SK-N-MC (cell line): ENCODE data around the gene AAGAB.

Source experiments
- EZH2 ChIP-seq: fragments of 200-600 bp; sonication (generic); IDR thresholded peaks from one replicate; pipeline ENCODE4 v1.6.1; 2017; ENCODE audit warnings: antibody characterized with exemption
- POLR2AphosphoS5 ChIP-seq: IDR thresholded peaks from 2 replicates; pipeline ENCODE4 v1.6.1; 2012; ENCODE audit warnings: mild to moderate bottlenecking, low read depth, low read length, borderline replicate concordance

DNA sequence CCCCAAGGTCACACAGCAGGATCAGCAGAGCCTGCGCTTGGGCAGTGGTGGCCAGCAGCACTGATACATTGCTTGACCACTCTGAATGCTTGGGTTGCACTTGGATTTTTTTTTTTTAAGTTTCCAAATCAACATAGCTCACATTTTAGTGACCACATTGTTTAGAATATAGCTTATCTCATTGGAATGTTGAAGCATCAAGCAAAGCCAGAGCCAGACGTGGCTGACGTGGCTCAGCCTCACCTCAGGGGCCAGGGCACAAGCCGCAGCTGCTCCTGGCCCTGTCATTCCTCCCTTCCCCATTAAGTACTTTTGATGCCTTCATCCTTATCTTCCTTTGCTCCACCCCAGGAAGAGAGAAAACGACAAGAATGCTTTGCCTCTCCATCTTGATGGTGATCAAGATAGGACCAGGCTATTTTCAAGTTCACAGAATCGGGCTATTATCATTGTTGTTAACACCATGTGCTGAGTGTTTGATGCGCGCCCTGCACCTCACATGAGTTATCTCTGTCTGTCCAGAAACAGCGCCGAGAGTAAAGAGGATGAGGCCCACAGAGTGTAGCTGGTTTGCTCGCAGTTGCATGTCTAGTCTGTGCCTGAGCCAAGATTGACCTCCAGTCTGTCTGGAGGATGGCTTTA lies 75.8 kb downstream of the AAGAB start:
- TF ChIP-seq POLR2AphosphoS5: no peak
- TF ChIP-seq EZH2: no peak
